ENCODE results near the gene TJP3.

Gene TJP3

DNA sequence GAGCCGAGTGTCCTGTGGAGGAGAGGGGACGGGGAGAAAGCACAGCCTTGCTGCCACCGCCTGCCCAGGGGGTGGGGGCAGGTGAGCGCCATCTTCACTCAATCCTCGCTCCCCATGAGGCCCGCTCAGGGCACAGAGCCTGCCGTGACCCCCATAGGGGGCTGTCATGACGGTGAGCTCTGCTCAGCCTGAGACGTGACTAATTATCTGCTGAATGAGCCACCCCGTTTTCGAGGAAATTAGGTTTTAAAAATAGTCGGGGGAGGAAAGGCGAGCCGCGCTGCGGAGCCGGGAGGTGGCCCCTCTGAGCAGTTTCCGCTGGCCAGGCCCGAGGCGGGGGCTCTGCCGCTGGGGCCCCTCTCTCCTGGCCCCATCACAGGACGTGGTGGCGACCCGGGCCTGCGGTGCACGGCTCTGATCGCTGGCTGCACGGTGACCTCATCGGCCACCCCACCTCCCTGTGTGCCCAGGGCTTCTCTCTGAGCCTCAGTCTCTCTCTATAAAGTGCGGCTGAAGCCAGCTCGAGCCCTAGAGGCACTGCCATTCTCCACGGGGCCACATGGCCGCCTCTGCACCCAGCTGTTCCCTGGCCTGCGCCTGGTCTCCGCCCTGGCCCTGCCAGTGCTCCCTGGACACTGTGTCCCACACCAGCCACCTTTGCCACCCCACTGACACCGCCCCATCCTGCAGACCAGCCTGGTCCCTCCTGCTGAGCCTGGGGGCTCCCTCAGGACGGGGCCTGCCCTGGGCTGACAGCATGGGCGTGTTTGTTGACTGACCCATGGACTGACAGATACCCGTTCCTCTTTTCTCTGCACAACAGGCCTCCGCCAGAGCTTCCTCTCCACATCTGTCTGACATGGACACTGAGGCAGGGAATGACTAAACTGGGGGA is 36.3 kb upstream of the TJP3 start:
- in situ Hi-C loops (cut with MboI; ENCODE audit: low sequenced_read_pairs), result no loop called here

GRCh38 chr19:3672575-3672948 is 35.6 kb upstream of the TJP3 start:
- in situ Hi-C loops (cut with MboI; ENCODE audit: low sequenced_read_pairs), result no loop called here

DNA sequence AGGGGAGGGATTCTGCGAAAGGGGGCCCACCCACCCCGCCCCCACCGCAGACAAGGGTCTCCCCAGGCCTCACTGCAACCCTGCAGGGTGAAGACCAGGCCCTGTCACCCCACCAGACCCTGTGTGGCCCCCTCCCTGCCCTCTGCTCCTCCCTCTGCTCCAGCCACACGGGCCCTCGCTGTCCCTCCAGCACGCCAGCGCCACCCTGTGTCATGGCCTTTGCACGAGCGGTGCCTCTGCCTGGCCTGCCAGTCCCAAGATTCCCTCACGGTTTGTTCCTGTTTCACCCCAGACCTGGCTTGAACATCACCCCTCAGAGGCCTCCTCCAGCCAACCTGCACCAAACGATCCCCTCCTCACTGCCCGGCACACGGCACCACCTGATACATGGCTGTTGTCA is 35.2 kb upstream of the TJP3 start:
- in situ Hi-C loops (cut with MboI; ENCODE audit: low sequenced_read_pairs), result no loop called here

- in situ Hi-C loops (cut with MboI; ENCODE audit: low sequenced_read_pairs), result no loop called here
These were observed 34.4 kb upstream of the TJP3 start for GRCh38 chr19:3673506-3674439.

DNA sequence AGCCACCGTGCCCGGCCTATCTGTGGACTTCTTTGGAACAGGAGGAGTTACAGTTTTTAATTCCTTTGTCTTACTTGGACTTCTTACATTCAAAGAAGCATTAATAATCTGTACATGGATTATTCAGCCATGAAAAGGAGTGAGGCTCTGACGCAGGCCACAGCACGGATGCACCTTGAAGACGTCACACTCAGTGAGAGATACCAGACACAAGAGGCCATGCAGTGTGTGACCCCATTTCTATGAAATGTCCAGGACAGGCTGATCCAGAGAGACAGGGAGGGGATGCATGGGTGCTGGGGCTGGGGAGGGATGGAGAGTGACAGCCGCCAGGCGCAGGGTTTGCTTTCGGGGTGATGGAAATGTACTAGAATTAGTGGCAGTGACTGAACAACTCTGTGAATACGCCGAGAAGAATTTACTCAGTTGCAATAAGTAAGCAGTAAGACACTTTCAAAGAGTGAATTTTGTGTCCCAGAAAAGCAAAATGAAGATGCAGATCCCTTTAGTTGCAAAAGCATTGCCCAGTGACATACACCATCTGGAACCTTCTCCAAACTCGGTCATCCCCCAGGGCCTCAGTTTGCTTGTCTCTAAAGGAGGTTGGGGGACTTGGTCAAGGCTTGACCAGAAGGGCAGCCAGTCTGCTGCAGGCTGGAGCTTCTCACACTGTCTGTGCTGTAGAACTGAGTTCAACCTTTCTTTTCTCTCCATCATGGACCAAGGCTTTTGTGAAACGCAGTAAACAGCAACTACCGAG is 33.2 kb upstream of the TJP3 start:
- in situ Hi-C loops (cut with MboI; ENCODE audit: low sequenced_read_pairs), result no loop called here

DNA sequence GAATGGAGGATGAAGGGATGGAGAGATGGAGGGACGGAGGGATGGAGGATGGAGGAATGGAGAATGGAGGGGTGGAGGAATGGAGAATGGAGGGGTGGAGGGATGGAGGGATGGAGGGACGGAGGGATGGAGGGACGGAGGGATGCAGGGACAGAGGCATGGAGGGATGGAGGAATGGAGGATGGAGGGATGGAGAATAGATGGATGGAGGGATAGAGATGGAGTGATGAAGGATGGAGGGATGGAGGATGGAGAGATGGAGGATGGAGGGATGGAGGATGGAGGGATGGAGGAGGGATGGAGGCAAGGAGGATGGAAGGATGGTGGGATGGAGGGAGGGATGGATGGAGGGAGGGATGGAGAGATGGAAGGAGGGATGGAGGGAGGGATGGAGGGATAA is 30.0 kb upstream of the TJP3 start:
- in situ Hi-C loops (cut with MboI; ENCODE audit: low sequenced_read_pairs), result no loop called here

DNA sequence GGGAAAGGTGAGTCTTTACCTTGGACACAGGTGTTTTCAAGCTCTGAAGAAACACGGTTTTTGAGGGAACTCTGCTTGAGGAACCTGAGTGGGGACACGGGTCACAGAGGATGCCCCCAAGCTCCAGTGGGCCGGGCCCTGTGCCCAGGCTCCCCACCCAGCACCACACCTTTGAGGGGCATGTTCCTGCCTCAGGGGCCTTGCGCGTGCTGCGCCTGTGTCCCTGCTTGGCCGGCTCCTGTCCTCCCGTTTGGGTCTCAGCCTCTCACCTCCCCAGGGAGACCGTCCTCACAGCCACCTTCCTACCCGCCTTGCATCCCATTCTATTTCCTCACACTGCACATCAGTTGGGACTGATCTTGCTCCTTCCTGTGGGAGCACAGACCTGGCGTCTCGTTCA is 29.0 kb upstream of the TJP3 start:
- in situ Hi-C loops (cut with MboI; ENCODE audit: low sequenced_read_pairs), result no loop called here

DNA sequence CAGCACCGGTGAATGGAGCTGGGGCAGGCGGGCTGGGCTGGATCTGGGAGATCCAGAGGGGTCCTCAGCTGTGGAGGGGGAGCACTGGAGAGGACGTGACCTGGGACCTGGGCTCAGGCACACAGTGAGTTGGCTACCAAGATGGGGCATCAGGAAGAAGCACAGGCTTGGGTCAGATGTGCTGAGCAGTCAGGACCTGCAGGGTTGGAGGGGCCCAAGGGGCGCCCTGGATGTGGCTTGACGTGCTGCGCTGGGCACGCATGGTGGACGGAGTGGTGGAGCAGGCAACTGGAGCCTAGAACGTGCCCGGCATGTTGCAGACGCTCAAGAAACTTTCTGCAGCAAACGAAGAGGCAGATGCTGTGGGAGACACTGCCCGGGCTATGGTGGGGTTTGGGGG is 28.6 kb upstream of the TJP3 start:
- in situ Hi-C loops (cut with MboI; ENCODE audit: low sequenced_read_pairs), result no loop called here

GRCh38 chr19:3680939-3681338 is 27.2 kb upstream of the TJP3 start:
- in situ Hi-C loops (cut with MboI; ENCODE audit: low sequenced_read_pairs), result no loop called here

DNA sequence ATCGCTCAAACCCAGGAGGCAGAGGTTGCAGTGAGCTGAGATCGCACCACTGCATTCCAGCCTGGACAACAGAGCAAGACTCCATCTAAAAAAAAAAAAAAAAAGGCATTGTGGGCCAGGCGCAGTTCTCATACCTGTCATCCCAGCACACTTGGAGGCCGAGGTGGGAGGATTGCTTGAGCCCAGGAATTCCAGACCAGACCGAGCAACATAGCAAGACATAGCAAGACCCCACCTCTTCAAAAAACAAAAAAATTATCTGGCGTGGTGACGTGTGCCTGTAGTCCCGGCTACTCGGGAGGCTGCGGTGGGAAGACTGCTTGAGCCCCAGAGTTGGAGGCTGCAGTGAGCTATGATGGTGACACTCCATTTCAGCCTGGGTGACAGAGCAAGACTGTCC is 25.9 kb upstream of the TJP3 start:
- in situ Hi-C loops (cut with MboI; ENCODE audit: low sequenced_read_pairs), result no loop called here

- in situ Hi-C loops (cut with MboI; ENCODE audit: low sequenced_read_pairs), result no loop called here
These were observed 25.3 kb upstream of the TJP3 start for GRCh38 chr19:3682741-3683404.

DNA sequence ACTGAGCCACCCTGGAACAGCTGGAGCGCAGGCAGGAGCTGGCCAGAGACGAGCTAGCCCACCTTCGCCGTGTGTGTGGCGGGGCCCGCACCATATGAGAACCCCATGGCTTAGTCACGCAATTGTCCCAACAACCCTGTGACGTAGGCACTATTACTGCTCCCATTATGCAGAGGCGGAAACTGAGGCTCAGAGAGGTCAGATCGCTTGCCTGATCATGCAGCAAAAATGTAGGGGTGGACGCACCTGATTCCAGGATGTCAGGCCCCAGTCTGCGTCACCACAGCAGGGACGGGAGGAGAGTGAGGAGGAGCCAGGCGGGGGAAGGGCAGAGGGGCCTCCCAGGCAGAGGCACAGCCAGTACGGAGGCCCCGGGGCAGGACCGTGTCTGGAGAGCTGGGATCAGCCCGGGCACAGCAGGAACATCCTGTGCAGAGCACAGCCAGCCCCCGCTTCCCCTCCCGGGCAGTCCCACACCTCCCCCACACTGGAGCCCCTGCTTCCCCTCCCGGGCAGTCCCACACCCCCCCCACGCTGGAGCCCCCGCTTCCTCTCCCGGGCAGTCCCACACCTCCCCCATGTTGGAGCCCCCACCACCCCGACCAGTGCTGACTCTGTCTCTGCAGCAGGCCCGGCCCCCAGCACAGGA is 24.7 kb upstream of the TJP3 start:
- in situ Hi-C loops (cut with MboI; ENCODE audit: low sequenced_read_pairs), result no loop called here

GRCh38 chr19:3684054-3684816 is 23.9 kb upstream of the TJP3 start:
- in situ Hi-C loops (cut with MboI; ENCODE audit: low sequenced_read_pairs), result no loop called here

GRCh38 chr19:3684817-3685410 is 23.3 kb upstream of the TJP3 start:
- in situ Hi-C loops (cut with MboI; ENCODE audit: low sequenced_read_pairs), result no loop called here

- in situ Hi-C loops (cut with MboI; ENCODE audit: low sequenced_read_pairs), result no loop called here
These were observed 20.8 kb upstream of the TJP3 start for GRCh38 chr19:3687393-3687773.

DNA sequence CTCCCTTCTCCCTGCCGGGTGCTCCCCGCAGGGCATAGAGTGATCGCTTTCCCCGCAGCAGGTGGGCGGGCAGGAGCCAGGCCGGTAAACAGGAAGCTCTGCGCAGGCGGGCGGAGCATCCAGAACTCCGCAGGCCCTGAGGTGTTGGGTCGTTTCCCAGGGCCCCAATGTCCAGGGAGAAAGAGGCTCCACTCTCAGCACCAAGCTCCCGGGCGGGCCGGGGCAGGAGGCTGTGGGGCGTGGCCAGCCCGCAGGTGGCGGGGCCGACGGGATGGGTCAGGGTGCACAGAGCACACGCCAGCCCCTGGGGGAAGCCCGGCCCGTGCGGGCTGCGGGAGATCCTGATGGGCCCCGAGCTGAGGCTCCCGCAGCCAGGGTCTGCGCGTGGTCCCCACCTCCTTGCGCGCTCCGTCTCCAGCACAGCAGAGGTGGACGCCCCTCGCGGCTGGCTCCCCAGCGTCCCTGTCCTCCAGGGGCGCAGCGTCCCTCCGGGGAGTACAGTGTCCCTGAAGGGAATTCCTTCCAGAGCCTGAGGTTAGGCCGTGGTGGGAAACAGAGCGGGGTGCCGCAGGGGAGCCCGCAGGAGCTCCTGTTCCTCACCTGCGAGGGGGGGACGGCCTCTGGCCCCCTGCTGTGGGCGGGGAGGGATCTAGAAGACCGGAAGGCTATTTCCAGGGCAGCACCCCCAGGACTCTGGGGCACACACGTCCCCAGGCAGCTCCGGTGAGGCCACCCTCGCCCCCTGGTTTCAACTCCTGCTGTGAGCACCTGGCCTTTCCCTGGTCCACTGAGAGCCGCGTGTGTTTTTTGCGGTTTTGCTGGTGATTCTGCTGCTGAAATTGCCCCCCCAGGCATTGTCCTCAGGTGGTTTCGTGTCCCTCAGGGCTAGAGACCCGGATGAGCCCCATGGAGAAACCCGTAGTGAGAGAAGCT is 20.1 kb upstream of the TJP3 start:
- in situ Hi-C loops (cut with MboI; ENCODE audit: low sequenced_read_pairs), result no loop called here

DNA sequence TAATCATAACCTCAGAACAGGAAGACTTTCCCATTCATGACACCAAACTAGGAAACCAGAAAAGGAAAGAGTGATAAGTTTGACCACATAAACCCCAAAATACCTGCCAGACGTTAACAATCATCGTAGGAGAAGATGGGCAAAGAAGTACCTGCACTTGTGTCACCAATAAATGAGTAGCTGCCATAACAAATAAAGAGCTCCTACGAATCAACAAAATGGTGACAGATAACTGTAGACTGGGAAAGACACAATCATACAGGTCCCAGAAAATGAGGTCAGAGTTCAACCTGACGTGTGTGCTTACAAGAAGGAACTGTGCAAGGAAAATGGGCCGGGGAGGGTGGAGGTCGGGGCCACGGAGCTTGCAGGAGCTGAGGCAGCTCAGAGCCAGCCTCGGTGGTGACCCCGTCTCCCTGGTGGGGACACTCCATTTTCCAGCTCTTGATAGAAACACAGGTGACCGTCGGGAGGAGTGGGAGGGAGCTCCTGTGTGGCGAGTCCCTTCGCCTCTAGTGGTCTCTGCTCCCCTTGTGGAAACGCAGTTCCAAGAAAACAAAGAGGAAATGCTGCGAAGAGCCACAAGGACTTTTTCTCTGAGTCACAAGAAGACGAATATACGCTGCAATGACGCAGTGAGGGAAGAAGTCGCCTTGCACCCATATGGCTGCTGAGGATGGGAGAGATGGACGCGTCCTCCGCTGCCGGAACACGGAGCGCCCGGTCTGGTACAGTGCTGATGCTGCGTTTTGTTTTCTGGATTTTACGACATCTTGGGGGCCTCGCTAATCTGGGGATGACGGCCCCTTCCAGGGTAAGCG is 17.4 kb upstream of the TJP3 start:
- in situ Hi-C loops (cut with MboI; ENCODE audit: low sequenced_read_pairs), result no loop called here
